HG02678 (cell line): ENCODE measurements around the gene METTL5.
"Not testable (repeated sequence)": the region's sequence is repeated elsewhere in the genome, so short reads cannot be mapped to it uniquely, and the experiment has no call there.

Experiments used
- ATAC-seq: cut with Tn5 transposase; IDR thresholded peaks from one replicate; pipeline ENCODE4 v1.9.1; 2021; ENCODE audit warnings: mild to moderate bottlenecking, moderate library complexity; ENCODE audit not compliant: unreplicated experiment

The METTL5 gene

GRCh38 chr2:169834401-169834800 lies 9.7 kb upstream of the METTL5 start:
- ATAC-seq, result no peak

GRCh38 chr2:169828141-169828811 lies 3.6 kb upstream of the METTL5 start:
- peak; percentile 25 for ATAC-seq

GRCh38 chr2:169827272-169828140 lies 2.8 kb upstream of the METTL5 start, which contains the start of gene UBR3:
Gene UBR3, plus strand, starts transcription at chr2:169827454. Its CDS starts 54 bp downstream, at chr2:169827508.
- ATAC-seq, result peak; percentile 83

- ATAC-seq, result no peak
Measured at GRCh38 chr2:169823996-169824372, 721 bp downstream of the METTL5 start.

GRCh38 chr2:169822785-169823392 lies 1.8 kb downstream of the METTL5 start:
- ATAC-seq, result no peak

GRCh38 chr2:169822036-169822435 lies 2.7 kb downstream of the METTL5 start:
- no peak for ATAC-seq

- not testable (repeated sequence) for ATAC-seq
Measured at GRCh38 chr2:169820101-169820500, 4.6 kb downstream of the METTL5 start.

- no peak for ATAC-seq
Measured at GRCh38 chr2:169819106-169819505, 5.6 kb downstream of the METTL5 start.

- ATAC-seq, result no peak
Measured at GRCh38 chr2:169818241-169818640, 6.5 kb downstream of the METTL5 start.

- not testable (repeated sequence) for ATAC-seq
Measured at GRCh38 chr2:169817369-169817768, 7.3 kb downstream of the METTL5 start.

GRCh38 chr2:169816961-169817360 lies 7.7 kb downstream of the METTL5 start:
- not testable (repeated sequence) for ATAC-seq

GRCh38 chr2:169815849-169816248 lies 8.9 kb downstream of the METTL5 start:
- ATAC-seq, result no peak

GRCh38 chr2:169808221-169808620 lies 16.5 kb downstream of the METTL5 start:
- no peak for ATAC-seq

- no peak for ATAC-seq
Measured at GRCh38 chr2:169806586-169806985, 18.1 kb downstream of the METTL5 start.

- ATAC-seq, result no peak
Measured at GRCh38 chr2:169803480-169803879, 21.2 kb downstream of the METTL5 start.

- peak; percentile 98 for ATAC-seq
Measured at GRCh38 chr2:169798718-169799592, 25.8 kb downstream of the METTL5 start, which contains the start of gene SSB. Gene SSB, plus strand, starts transcription at chr2:169798871. Its CDS starts 2,090 bp downstream, at chr2:169800961.

- ATAC-seq, result no peak
Measured at GRCh38 chr2:169798397-169798717, 26.3 kb downstream of the METTL5 start.

GRCh38 chr2:169797601-169798000 lies 27.1 kb downstream of the METTL5 start:
- no peak for ATAC-seq

GRCh38 chr2:169796441-169796840 lies 28.3 kb downstream of the METTL5 start:
- ATAC-seq, result no peak

GRCh38 chr2:169795181-169795580 lies 29.5 kb downstream of the METTL5 start:
- ATAC-seq, result no peak

- no peak for ATAC-seq
Measured at GRCh38 chr2:169790581-169790980, 34.1 kb downstream of the METTL5 start.
